CD14-positive monocyte (primary cell): ENCODE results near the gene EFCAB10. TPM values are rescaled to one million over a fixed set of nuclear protein-coding genes. Genes with fewer than 3 reads are reported as not detected.

Experiments
- DNase-seq, 3 donors: peaks; one replicate each; pipeline ENCODE4 v3.0.0-alpha.2; 2011 to 2022
- H2AFZ ChIP-seq: 2 replicates; pipeline ENCODE4 v1.6.0; 2012; ENCODE audit warnings: mild to moderate bottlenecking, low read depth, low read length, inconsistent platforms; ENCODE audit not compliant: insufficient read depth, poor library complexity, severe bottlenecking
- H3K27ac ChIP-seq, 2 donors: 1 replicate in 1 of 2; 2 replicates in 1 of 2; pipeline ENCODE4 v1.5.1; 2012 to 2013; ENCODE audit warnings: low read length in 2 of 2, control low read depth in 1 of 2, inconsistent platforms in 1 of 2, low read depth in 1 of 2, mild to moderate bottlenecking in 1 of 2
- H3K27me3 ChIP-seq, 2 donors: one replicate each; pipeline versions ENCODE4 v1.6.0 to v1.6.1; 2011 to 2013; ENCODE audit warnings: low read length in 2 of 2; ENCODE audit not compliant: control insufficient read depth in 2 of 2, insufficient read depth in 2 of 2
- H3K36me3 ChIP-seq, 2 donors: replicated peaks in 1 of 2; 1 replicate in 1 of 2; 2 replicates in 1 of 2; pipeline versions ENCODE4 v1.5.1 to v1.6.1; 2012 to 2013; ENCODE audit warnings: low read length in 2 of 2, control low read depth in 1 of 2, inconsistent platforms in 1 of 2, mild to moderate bottlenecking in 1 of 2; ENCODE audit not compliant: insufficient read depth in 2 of 2, control insufficient read depth in 1 of 2
- H3K4me1 ChIP-seq, 2 donors: 1 replicate in 1 of 2; 2 replicates in 1 of 2; pipeline versions ENCODE4 v1.5.1 to v1.6.1; 2012 to 2013; ENCODE audit warnings: low read length in 2 of 2, control low read depth in 1 of 2, inconsistent platforms in 1 of 2, mild to moderate bottlenecking in 1 of 2, moderate library complexity in 1 of 2; ENCODE audit not compliant: insufficient read depth in 2 of 2, control insufficient read depth in 1 of 2
- H3K4me2 ChIP-seq: replicated peaks from 2 replicates; pipeline ENCODE3; 2012; ENCODE audit warnings: low read length, moderate library complexity, mild to moderate bottlenecking; ENCODE audit not compliant: poor library complexity, severe bottlenecking; ENCODE audit errors: extremely low read depth
- H3K4me3 ChIP-seq, 3 experiments: fragments of 200-600 bp in 1 of 3; sonication (generic) in 1 of 3; replicated peaks in 1 of 3; 1 replicate in 2 of 3; 2 replicates in 1 of 3; pipeline ENCODE4 v1.5.1; 2011 to 2013; ENCODE audit warnings: low read length in 3 of 3, mild to moderate bottlenecking in 3 of 3, control low read depth in 2 of 3, low read depth in 2 of 3, inconsistent platforms in 1 of 3, moderate library complexity in 1 of 3
- H3K79me2 ChIP-seq: 2 replicates; pipeline ENCODE4 v1.6.0; 2012; ENCODE audit warnings: mild to moderate bottlenecking, control low read depth, inconsistent platforms, low read length, moderate library complexity; ENCODE audit not compliant: insufficient read depth
- H3K9ac ChIP-seq: 2 replicates; pipeline ENCODE4 v1.6.0; 2017; ENCODE audit warnings: low read length, mild to moderate bottlenecking; ENCODE audit not compliant: insufficient read depth, poor library complexity, severe bottlenecking
- H3K9me3 ChIP-seq, 2 donors: replicated peaks in 1 of 2; 1 replicate in 1 of 2; 2 replicates in 1 of 2; pipeline versions ENCODE4 v1.5.1 to v1.6.1; 2012 to 2013; ENCODE audit warnings: low read length in 2 of 2, control low read depth in 1 of 2; ENCODE audit not compliant: control insufficient read depth in 1 of 2, insufficient read depth in 1 of 2
- H4K20me1 ChIP-seq: 2 replicates; pipeline ENCODE4 v1.6.0; 2012; ENCODE audit warnings: mild to moderate bottlenecking, low read length, control low read depth, moderate library complexity; ENCODE audit not compliant: insufficient read depth
- H3K27ac Mint-ChIP-seq, 7 donors: one replicate each; pipeline ENCODE4 v1.8.0; 2020; ENCODE audit warnings: mild to moderate bottlenecking in 7 of 7, mixed read lengths in 7 of 7, moderate library complexity in 6 of 7, inconsistent platforms in 2 of 7
- H3K27me3 Mint-ChIP-seq, 3 donors: one replicate each; pipeline ENCODE4 v1.8.0; 2021 to 2022; ENCODE audit warnings: low read depth in 3 of 3, mild to moderate bottlenecking in 3 of 3, mixed read lengths in 3 of 3, moderate library complexity in 3 of 3, inconsistent platforms in 1 of 3
- H3K36me3 Mint-ChIP-seq, 2 donors: one replicate each; pipeline ENCODE4 v1.8.0; 2020; ENCODE audit warnings: mixed read lengths in 2 of 2, inconsistent platforms in 1 of 2, mild to moderate bottlenecking in 1 of 2
- H3K4me1 Mint-ChIP-seq: one replicate; pipeline ENCODE4 v1.8.0; 2020; ENCODE audit warnings: mild to moderate bottlenecking, mixed read lengths
- H3K4me3 Mint-ChIP-seq, 2 donors: one replicate each; pipeline ENCODE4 v1.8.0; 2020; ENCODE audit warnings: mild to moderate bottlenecking in 2 of 2, mixed read lengths in 2 of 2, moderate library complexity in 1 of 2
- H3K9me3 Mint-ChIP-seq, 7 donors: one replicate each; pipeline ENCODE4 v1.8.0; 2020 to 2022; ENCODE audit warnings: mixed read lengths in 7 of 7, mild to moderate bottlenecking in 6 of 7, moderate library complexity in 6 of 7, inconsistent platforms in 2 of 7
- WGBS: methylation state at CpG from one replicate; pipeline ENCODE4 v1.1.5; 2013; ENCODE audit warnings: missing lambda C conversion rate; ENCODE audit not compliant: insufficient coverage; 5-methylcytosine and 5-hydroxymethylcytosine counted together
- intact Hi-C, 2 donors: fragments of 100-400 bp; cut with micrococcal nuclease; formaldehyde crosslinking; loops; one replicate each; pipeline versions ENCODE4 v1.15.0 to v1.15.1; 2023
- polyA plus RNA-seq, 3 donors: library from polyadenylated mRNA; depleted of rRNA in 1 of 3; unstranded in 2 of 3; stranded (reverse) in 1 of 3; fragments of 300-500 nt in 2 of 3; fragments of >200 nt in 1 of 3; fragmentation: Illumina TruSeq in 2 of 3; gene quantifications; 1 replicate in 2 of 3; 2 replicates in 1 of 3; pipeline ENCODE4 v1.2.3, GENCODE V29; 2012 to 2021
- TF ChIP-seq, protein P1 (sequence below): fragments of 200-600 bp; IDR thresholded peaks from one replicate; pipeline ENCODE4 v1.8.0; 2022; ENCODE audit warnings: antibody characterized with exemption, mild to moderate bottlenecking

The EFCAB10 gene
- polyA plus RNA-seq, 3 donors, result not detected

DNA sequence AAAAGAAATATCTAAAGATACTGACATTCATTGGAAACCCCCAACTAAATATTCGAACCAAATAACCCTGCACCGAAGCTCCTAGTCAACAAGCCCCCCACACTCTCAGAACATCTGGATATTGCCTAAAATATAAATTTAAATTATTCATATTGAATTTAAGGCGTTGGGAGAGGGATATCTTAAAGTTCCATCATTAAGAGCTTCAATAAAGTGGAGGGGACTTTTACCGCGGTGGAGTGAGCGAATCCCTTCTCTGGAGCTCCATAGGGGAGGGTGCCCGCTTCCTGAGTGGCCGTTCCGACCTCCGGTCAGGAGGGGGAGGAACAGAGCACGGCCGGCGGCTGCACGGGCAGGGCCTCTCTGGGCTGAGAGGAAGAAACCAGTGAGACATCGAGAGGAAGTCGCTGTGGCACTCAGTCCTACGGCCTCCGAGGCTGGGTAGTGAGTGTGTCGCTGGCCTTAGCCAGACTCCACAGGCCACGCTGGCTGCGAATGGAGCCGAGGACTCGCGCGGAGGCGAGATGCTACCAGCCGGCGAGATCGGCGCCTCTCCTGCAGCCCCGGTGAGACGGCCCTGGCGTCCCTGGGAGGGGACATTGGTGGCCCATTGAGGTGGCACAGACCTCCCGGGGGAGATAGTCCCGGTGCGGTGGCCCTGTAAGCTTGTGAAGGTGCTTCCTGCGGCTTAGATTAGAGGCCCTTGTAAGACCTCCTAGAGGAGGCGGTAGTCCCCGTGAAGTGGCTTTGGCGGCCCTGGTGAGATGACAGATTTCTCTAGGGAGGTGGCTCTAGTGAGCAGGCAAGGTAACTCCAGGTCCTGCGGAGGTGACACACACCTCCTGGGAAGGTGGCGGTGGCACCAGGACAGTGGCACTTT is 49.3 kb downstream of the EFCAB10 start, which contains the start of gene RINT1:
Gene RINT1, plus strand, starts transcription at position 410 of the 880 bp plus-strand sequence. Its CDS starts 115 bp downstream, at position 525.
- Histone ChIP-seq H3K36me3 (peaks cover 0 to 17% of the 10 kb centered on the region in 2 donors), H3K9ac (peak within 1 kb of the TSS; percentile 81), H3K4me2 (peak within 1 kb of the TSS; percentile 83), H4K20me1 (no peaks in the 10 kb centered on the region), H3K4me1 (peaks cover 16 to 20% of the 10 kb centered on the region in 2 donors), H3K79me2 (peaks cover 22% of the 10 kb centered on the region), H3K27me3 (no peaks in the 10 kb centered on the region), H3K4me3 (peak within 1 kb of the TSS; percentile 70 to 94 (median 87)), H2AFZ (peak within 1 kb of the TSS; percentile 99), H3K27ac (peak within 1 kb of the TSS; percentile 72 to 90), H3K9me3 (no peaks in the 10 kb centered on the region)
- peak; percentile 91 to 93 (median 91) for DNase-seq
- TF ChIP-seq, protein P1, sequence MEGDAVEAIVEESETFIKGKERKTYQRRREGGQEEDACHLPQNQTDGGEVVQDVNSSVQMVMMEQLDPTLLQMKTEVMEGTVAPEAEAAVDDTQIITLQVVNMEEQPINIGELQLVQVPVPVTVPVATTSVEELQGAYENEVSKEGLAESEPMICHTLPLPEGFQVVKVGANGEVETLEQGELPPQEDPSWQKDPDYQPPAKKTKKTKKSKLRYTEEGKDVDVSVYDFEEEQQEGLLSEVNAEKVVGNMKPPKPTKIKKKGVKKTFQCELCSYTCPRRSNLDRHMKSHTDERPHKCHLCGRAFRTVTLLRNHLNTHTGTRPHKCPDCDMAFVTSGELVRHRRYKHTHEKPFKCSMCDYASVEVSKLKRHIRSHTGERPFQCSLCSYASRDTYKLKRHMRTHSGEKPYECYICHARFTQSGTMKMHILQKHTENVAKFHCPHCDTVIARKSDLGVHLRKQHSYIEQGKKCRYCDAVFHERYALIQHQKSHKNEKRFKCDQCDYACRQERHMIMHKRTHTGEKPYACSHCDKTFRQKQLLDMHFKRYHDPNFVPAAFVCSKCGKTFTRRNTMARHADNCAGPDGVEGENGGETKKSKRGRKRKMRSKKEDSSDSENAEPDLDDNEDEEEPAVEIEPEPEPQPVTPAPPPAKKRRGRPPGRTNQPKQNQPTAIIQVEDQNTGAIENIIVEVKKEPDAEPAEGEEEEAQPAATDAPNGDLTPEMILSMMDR, result peak; percentile 84
- Mint-ChIP-seq H3K27me3 (no peaks in the 10 kb centered on the region), H3K9me3 (no peaks in the 10 kb centered on the region), H3K4me3 (peak within 1 kb of the TSS; percentile 90 to 95), H3K4me1 (peaks cover 23% of the 10 kb centered on the region), H3K36me3 (peaks cover 2 to 13% of the 10 kb centered on the region in 2 donors), H3K27ac (peak within 1 kb of the TSS; percentile 82 to 95 (median 89))
- WGBS, result under 1% methylated on average over 38 of the region's 42 CpGs
- intact Hi-C loops, result no loop called here

DNA sequence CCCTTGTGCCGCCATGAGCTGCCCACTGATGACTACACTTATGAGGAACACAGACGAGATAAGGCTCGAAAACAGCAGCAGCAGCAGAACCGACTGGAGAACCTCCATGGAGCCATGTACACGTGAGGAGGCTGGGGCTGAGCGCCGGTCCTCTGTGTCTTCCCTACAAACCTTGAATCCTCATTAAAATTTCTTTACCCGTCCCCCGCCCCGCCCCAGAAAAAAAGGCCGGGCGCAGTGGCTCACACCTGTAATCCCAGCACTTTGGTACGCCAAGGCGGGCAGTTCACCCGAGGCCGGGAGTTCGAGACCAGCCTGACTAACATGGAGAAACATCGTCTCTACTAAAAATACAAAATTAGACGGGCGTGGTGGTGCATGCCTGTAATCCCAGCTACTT is 50.7 kb downstream of the EFCAB10 start:
- WGBS, result over 99% methylated on average over 13 of the region's 20 CpGs

More for the DNA sequence above, 50.7 kb downstream of the EFCAB10 start:
- Histone ChIP-seq H3K36me3 (peaks cover 0 to 4% of the 10 kb centered on the region in 2 donors), H3K27me3 (no peaks in the 10 kb centered on the region), H3K9ac (no peak overlapping the region), H3K79me2 (peaks cover 22% of the 10 kb centered on the region), H3K9me3 (no peaks in the 10 kb centered on the region), H3K4me3 (no peak overlapping the region), H3K27ac (no peak overlapping the region), H2AFZ (no peak overlapping the region), H4K20me1 (no peaks in the 10 kb centered on the region), H3K4me2 (no peak overlapping the region), H3K4me1 (peaks cover 16 to 20% of the 10 kb centered on the region in 2 donors)
- H3K9me3 Mint-ChIP-seq, result no peaks in the 10 kb centered on the region
- H3K27ac Mint-ChIP-seq, result no peak overlapping the region
- peaks cover 0 to 3% (median 0%) of the 10 kb centered on the region in 3 donors for H3K27me3 Mint-ChIP-seq
- intact Hi-C loops, result no loop called here
- TF ChIP-seq, protein P1, result no peak
- no peak overlapping the region for H3K4me3 Mint-ChIP-seq
- H3K4me1 Mint-ChIP-seq, result peaks cover 23% of the 10 kb centered on the region
- DNase-seq, result no peak
- peaks cover 0 to 3% of the 10 kb centered on the region in 2 donors for H3K36me3 Mint-ChIP-seq
